ENCODE measurements around the gene ANKS4B.

The ANKS4B gene

DNA sequence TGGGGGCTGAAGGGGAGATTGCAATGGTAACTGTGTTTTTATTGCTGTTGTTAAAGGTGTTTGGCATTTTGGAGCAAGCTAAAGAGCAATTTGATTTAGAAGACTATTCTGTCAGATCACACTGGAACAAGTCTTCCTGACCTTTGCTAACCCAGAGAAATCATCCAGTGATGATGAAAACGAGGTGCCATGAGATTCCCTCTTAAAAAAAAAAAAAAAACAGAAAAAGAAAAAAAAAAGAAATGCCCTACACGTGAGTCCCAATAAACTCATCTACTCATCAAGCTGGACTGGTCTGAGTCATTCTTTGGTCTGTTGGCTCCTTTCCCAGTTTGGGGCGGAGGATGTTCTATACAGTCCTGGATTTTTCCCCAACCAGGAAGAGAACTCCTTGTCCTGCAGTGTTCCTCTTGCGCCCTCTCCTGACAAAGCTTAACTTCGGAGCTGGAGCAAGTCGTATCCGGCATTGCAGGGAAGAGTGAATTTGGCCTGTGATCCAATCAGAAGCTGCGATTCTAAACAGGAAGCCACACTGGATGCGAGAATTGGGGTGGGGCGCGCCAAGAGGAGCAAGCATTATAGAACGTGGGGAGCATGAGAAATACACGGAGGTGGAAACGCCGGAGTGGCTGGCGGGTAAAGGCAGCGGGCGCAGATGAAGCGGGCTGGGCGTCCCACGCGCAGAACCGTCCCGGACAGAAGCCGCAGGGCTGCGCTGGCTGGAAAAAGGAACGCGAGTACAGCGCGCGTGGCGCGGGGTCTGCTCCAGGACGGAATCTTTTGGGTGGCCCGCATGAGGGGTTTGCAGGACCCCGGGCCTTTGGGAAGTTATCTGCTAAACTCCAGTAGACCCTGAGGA is 67.0 kb downstream of the ANKS4B start:
- peak; percentile 95 for TF ChIP-seq CTCF (conservative IDR thresholded peaks at IDR 0.05; ENCODE audit: low read length)
- DNase-seq (ENCODE audit: low read depth): peak; percentile 100
- H3K4me3 ChIP-seq (ENCODE audit: low read length): peak overlapping the region; percentile 81

DNA sequence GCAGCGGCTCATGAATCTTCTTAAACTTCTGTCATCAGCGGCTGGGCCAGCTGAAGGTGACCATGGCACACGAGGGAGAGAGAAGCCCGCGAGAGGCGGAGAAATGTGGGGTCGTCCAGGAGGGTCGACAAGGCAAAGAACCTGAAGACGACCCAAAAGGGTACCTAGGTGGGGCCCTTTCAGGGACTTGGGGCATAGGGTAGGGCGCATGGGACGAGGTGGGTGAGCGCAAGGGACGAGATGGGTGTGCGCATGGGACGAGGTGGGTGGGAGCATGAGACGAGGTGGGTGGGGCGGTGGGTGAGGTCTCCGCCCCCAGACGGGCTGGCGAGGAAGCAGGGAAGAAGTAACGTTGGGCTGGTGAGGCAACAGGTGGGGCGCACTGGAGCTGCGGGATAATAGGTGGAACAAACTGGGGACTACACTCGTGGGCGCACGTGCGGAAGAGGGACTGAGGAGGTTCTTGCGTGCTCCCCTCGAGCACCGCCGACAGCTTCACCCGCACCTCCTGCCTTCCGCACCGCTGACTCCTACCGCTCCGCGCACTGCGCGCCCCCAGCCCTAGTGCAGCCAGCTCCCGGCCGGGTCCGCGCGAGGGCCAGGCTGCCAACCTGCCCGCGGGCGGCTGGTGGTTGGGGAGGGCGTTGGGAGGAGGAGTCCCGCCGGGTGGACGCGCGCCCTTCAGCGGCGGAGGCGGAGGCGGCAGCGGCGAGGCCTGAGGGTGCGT is 67.8 kb downstream of the ANKS4B start:
- H3K4me3 ChIP-seq (ENCODE audit: low read length): peak overlapping the region; percentile 81
- peak; percentile 57 for DNase-seq (ENCODE audit: low read depth)
- peak; percentile 17 for TF ChIP-seq CTCF (conservative IDR thresholded peaks at IDR 0.05; ENCODE audit: low read length)

DNA sequence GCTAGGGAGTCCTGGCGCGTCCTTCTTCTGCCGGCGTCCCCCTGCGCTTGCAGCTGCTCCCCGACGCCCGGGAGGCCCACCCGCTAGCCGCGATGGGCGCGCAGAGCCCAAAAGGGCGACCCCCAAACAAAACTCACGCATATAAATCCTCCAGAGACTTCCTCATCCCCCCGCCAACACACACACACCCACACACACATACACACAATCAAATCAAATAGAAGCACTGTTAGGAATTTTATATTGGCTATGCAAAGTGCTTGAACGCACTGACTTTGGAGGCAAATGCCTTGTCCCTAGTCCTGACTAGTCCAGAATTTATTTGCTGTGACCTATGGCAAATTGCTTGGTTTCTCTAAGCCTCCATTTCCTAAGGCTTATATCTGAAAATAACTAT is 68.4 kb downstream of the ANKS4B start:
- no peak for DNase-seq (ENCODE audit: low read depth)
- H3K4me3 ChIP-seq (ENCODE audit: low read length): peak overlapping the region; percentile 81
- TF ChIP-seq CTCF (conservative IDR thresholded peaks at IDR 0.05; ENCODE audit: low read length): no peak

DNA sequence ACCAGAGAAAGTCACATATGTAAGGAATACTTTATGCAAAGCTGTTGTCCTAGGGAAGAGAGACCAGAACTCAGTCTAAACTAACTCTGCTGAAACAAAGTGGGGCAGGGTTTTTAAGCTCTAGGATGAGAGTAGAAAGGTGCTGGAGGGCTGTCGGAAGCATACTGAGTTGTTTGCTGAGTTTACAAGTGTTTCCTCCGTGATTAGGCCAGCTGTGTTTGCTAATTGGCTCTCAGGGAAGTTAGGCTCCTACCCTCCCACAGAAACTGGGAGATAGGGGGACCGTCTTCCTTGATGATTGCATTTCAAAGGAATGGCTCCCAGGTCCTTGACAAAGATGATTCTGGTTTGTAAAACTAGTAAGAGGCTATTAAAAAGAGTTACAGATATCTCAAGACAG is 69.0 kb downstream of the ANKS4B start:
- no peak for TF ChIP-seq CTCF (conservative IDR thresholded peaks at IDR 0.05; ENCODE audit: low read length)
- peak overlapping the region; percentile 29 for H3K4me3 ChIP-seq (ENCODE audit: low read length)
- DNase-seq (ENCODE audit: low read depth): peak; percentile 2

GRCh38 chr16:21302898-21303528 is 69.5 kb downstream of the ANKS4B start:
- TF ChIP-seq CTCF (conservative IDR thresholded peaks at IDR 0.05; ENCODE audit: low read length): no peak
- no peak overlapping the region for H3K4me3 ChIP-seq (ENCODE audit: low read length)
- DNase-seq (ENCODE audit: low read depth): peak; percentile 67

Measured in AG10803 (cell line).